Measurements from ENCODE around the gene NAT10.

NAT10 gene

GRCh38 chr11:34104680-34105078 is 750 bp upstream of the NAT10 start:
- no peak for DNase-seq (ENCODE audit: low spot score)
- ChIA-PET POLR2A (ENCODE audit: low non-redundant PET) (no interaction called here), CTCF (interaction anchor here (0.5 to 0.7 kb wide), 2 partner anchors 374 to 1067 kb away, joined by 3 read pairs; no protein-coding TSS in a partner anchor)
- TF ChIP-seq, protein P1, sequence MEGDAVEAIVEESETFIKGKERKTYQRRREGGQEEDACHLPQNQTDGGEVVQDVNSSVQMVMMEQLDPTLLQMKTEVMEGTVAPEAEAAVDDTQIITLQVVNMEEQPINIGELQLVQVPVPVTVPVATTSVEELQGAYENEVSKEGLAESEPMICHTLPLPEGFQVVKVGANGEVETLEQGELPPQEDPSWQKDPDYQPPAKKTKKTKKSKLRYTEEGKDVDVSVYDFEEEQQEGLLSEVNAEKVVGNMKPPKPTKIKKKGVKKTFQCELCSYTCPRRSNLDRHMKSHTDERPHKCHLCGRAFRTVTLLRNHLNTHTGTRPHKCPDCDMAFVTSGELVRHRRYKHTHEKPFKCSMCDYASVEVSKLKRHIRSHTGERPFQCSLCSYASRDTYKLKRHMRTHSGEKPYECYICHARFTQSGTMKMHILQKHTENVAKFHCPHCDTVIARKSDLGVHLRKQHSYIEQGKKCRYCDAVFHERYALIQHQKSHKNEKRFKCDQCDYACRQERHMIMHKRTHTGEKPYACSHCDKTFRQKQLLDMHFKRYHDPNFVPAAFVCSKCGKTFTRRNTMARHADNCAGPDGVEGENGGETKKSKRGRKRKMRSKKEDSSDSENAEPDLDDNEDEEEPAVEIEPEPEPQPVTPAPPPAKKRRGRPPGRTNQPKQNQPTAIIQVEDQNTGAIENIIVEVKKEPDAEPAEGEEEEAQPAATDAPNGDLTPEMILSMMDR (conservative IDR thresholded peaks at IDR 0.05; ENCODE audit: low read depth): no peak
- H3K27ac ChIP-seq: peak overlapping the region; percentile 92

DNA sequence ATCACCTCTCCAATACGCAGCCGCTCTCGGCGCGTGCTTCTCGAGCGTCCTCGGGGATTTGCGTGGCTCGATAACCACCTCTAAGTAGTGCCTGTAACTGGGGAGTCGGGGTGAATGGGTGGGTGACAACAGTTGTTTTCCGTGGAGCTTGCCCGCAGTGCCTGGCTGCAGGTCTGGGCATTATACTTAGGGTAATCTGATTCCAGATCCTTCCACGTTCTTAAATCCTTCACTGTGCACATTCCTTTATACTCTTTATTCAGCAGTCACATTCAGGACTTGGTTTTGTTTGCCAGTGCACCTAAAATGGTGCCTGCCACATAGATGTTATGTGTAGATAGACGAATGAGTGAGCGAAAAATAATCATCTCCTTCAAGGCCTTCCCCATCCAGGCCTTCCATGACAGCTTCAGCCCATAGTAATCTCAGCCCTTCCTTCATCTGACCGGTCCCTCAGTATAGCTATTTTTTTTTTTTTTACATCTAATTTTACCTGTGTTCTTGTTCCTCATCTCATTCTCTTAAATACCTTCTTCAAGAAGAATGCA is 602 bp downstream of the NAT10 start:
- DNase-seq (ENCODE audit: low spot score): peak; percentile 27
- ChIA-PET POLR2A (ENCODE audit: low non-redundant PET) (no interaction called here), CTCF (interaction anchor here (0.8 kb wide), 1 partner anchor 109 kb away, joined by 3 read pairs; no protein-coding TSS in a partner anchor)
- TF ChIP-seq, protein P1 (conservative IDR thresholded peaks at IDR 0.05; ENCODE audit: low read depth): no peak
- H3K27ac ChIP-seq: peak overlapping the region; percentile 92

DNA sequence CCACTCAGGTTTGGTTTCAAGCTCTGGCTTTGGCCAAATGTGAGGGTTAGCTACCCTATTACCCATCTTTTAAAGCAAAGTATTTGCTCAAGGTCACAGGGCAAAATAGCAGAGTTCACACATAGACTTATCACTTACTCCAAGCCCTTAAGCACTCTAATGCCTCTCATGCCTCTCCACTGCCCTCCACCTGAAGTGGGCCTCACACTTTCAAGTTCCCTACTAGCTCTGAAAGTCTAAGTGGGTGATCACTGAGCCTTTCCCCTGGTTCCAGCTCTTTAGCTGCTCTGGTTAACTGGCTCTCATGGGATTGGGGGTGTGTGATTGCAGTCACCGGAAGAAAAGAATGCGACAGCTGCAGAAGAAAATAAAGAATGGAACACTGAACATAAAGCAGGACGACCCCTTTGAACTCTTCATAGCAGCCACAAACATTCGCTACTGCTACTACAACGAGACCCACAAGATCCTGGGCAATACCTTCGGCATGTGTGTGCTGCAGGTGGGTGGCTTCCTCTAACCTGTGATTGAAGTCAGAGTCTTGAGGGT is 6.4 kb downstream of the NAT10 start:
- TF ChIP-seq, protein P1 (conservative IDR thresholded peaks at IDR 0.05; ENCODE audit: low read depth): no peak
- ChIA-PET POLR2A (ENCODE audit: low non-redundant PET) (no interaction called here), CTCF (no interaction called here)
- no peak for DNase-seq (ENCODE audit: low spot score)
- H3K27ac ChIP-seq: no peak overlapping the region

- TF ChIP-seq, protein P1 (conservative IDR thresholded peaks at IDR 0.05; ENCODE audit: low read depth): no peak
- POLR2A ChIA-PET (ENCODE audit: low non-redundant PET): no interaction called here
- no peak for DNase-seq (ENCODE audit: low spot score)
- CTCF ChIA-PET: interaction anchor here (0.6 kb wide), 1 partner anchor 54 kb away, joined by 3 read pairs; no protein-coding TSS in a partner anchor
- H3K27ac ChIP-seq: no peak overlapping the region
Measured at GRCh38 chr11:34114014-34114413, 8.6 kb downstream of the NAT10 start.

DNA sequence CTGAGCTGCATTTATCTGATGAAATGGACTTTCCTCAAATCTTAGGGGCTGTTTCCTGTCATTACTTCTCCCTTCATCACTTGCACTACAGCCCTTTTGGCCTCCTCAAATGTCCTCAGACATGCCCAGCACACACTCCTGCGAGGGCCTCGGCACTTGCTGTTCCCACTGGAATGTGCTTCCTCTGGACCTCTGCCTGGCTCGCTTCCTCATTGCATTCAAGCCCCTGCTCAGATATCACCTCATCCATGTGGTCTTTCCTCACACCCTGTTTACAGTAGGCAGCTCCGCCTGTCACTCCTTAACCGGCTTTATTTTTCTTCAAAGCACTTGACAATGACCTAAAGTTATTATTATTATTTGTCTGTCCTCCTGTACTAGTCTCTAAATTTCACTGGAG is 9.0 kb downstream of the NAT10 start:
- ChIA-PET POLR2A (ENCODE audit: low non-redundant PET) (no interaction called here), CTCF (no interaction called here)
- TF ChIP-seq, protein P1 (conservative IDR thresholded peaks at IDR 0.05; ENCODE audit: low read depth): no peak
- DNase-seq (ENCODE audit: low spot score): no peak
- H3K27ac ChIP-seq: no peak overlapping the region

DNA sequence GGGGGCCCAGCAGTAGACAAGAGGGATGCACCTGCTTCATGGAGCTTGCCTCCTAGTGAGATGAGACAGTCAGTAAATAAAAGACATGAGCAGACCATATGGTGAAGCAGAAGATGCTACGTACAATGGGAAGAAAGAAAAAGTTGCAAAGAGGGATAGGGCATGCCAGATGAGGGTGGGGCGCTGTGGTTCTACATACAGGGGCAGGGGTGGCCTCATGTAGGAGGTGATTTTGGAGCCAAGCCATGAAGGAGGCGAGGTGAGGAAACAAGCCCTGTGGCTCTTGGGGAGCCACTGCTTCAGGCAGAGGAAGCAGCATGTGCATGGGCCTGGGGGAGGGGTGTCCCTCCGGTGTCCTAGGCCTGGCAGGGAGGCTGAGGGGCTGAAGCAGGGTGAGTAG is 15.2 kb downstream of the NAT10 start:
- POLR2A ChIA-PET (ENCODE audit: low non-redundant PET): no interaction called here
- H3K27ac ChIP-seq: no peak overlapping the region
- TF ChIP-seq, protein P1 (conservative IDR thresholded peaks at IDR 0.05; ENCODE audit: low read depth): no peak
- CTCF ChIA-PET: no interaction called here
- DNase-seq (ENCODE audit: low spot score): no peak

All from RWPE1 (cell line).